HFF-Myc (cell line): ENCODE data around the gene PRKRIP1.
"Not testable (repeated sequence)": the region's sequence is repeated elsewhere in the genome, so short reads cannot be mapped to it uniquely, and the experiment has no call there.

Experiments used
- DNase-seq: peaks from one replicate; pipeline ENCODE4 v3.0.0-alpha.2; 2011; ENCODE audit warnings: low read depth; ENCODE audit errors: extremely low read depth
- H3K4me3 ChIP-seq: replicated peaks from 2 replicates; pipeline ENCODE4 v1.5.1; 2011; ENCODE audit warnings: low read depth, mild to moderate bottlenecking, control low read depth, low read length
- TF ChIP-seq, protein P1 (sequence below): IDR thresholded peaks from 2 replicates; pipeline ENCODE4 v1.5.1; 2012; ENCODE audit warnings: mild to moderate bottlenecking, low read depth, low read length, control low read depth; ENCODE audit errors: missing control alignments

Gene PRKRIP1

GRCh38 chr7:102453319-102453718 lies 57.2 kb downstream of the PRKRIP1 start:
- DNase-seq: no peak
- TF ChIP-seq, protein P1, sequence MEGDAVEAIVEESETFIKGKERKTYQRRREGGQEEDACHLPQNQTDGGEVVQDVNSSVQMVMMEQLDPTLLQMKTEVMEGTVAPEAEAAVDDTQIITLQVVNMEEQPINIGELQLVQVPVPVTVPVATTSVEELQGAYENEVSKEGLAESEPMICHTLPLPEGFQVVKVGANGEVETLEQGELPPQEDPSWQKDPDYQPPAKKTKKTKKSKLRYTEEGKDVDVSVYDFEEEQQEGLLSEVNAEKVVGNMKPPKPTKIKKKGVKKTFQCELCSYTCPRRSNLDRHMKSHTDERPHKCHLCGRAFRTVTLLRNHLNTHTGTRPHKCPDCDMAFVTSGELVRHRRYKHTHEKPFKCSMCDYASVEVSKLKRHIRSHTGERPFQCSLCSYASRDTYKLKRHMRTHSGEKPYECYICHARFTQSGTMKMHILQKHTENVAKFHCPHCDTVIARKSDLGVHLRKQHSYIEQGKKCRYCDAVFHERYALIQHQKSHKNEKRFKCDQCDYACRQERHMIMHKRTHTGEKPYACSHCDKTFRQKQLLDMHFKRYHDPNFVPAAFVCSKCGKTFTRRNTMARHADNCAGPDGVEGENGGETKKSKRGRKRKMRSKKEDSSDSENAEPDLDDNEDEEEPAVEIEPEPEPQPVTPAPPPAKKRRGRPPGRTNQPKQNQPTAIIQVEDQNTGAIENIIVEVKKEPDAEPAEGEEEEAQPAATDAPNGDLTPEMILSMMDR: no peak
- H3K4me3 ChIP-seq: no peak overlapping the region

- TF ChIP-seq, protein P1: no peak
- no peak for DNase-seq
Measured at GRCh38 chr7:102454468-102454867, 58.3 kb downstream of the PRKRIP1 start.

GRCh38 chr7:102454932-102455331 lies 58.8 kb downstream of the PRKRIP1 start:
- not testable (repeated sequence) for H3K4me3 ChIP-seq, DNase-seq

More at GRCh38 chr7:102454468-102454867, 58.3 kb downstream of the PRKRIP1 start:
- no peak overlapping the region for H3K4me3 ChIP-seq

- no peak for DNase-seq
- no peak overlapping the region for H3K4me3 ChIP-seq
- TF ChIP-seq, protein P1: no peak
Measured at GRCh38 chr7:102455596-102455995, 59.4 kb downstream of the PRKRIP1 start.

DNA sequence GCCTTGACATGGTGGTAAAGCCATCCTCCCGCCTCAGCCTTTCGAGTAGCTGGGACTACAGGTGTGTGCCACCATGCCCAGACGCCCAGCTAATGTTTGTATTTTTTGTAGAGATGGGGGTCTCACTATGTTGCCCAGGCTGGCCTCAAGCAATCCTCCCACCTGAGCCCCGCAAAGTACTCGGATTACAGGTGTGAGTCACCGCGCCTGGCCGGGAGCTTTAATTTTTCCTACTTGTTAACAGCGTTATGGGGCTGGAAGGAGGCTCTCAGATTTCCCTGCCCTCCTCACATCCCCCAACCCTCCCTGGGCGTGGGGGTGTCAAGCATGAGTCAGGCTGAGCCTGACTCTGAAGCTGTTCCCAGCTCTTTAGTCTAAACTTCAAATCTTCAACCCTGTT lies 60.2 kb downstream of the PRKRIP1 start:
- TF ChIP-seq, protein P1: no peak
- peak; percentile 44 for DNase-seq
- H3K4me3 ChIP-seq: no peak overlapping the region

GRCh38 chr7:102457352-102457924 lies 61.3 kb downstream of the PRKRIP1 start:
- TF ChIP-seq, protein P1: no peak
- no peak overlapping the region for H3K4me3 ChIP-seq

DNA sequence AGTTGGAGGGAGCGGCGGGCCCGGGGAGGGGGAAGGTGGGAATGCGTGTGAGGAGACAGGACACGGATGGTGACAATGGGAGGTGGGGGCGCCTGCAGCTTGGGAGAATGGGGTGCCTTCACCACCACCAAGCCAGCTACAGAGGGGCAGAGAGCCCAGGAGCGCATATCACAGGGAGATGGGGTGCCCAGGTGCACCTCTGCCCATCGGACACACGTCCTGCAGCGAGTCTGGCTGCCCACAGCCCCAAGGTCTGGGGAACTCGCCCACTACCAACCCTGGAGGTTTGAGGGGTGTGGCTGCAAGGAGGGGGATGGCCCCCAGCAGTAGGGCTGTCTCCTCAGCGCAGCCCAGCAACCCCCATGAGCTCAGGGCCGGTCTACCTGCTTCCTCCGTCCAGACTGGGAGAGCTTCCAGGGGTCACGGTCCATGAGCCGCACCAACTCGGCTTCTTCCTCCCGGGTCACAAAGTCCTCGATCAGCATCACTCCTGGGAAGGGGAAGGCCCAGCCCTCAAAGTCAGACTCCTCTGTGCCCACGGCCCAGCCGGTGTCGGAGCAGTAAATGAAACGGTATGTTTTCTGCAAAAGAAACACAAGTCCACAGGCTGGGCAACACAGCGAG lies 63.2 kb downstream of the PRKRIP1 start:
- DNase-seq: no peak
- H3K4me3 ChIP-seq: no peak overlapping the region
- TF ChIP-seq, protein P1: no peak

More at GRCh38 chr7:102457352-102457924, 61.3 kb downstream of the PRKRIP1 start:
- DNase-seq: no peak
